ENCODE results near the gene DNAJC18.

DNA sequence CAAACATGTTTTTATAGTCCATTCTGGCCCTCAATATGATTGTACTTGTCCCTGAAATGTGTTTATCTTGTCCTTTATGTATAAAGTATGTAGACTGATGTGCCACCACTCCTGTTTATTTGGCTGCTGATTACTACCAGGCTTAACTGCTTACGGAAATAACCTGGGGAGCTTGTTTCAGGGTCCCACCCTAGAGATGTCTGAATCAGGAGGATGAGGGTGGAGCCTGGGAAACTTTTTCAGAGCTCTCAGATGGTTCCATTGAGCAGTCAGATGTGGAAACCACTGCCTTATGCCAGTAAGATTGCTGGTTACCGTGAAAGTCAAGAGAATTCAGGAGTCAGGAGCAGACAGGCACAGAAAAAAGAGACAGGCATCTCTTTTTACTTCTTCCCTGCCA, 75.4 kb downstream of the DNAJC18 start:
- TF ChIP-seq, protein P1, sequence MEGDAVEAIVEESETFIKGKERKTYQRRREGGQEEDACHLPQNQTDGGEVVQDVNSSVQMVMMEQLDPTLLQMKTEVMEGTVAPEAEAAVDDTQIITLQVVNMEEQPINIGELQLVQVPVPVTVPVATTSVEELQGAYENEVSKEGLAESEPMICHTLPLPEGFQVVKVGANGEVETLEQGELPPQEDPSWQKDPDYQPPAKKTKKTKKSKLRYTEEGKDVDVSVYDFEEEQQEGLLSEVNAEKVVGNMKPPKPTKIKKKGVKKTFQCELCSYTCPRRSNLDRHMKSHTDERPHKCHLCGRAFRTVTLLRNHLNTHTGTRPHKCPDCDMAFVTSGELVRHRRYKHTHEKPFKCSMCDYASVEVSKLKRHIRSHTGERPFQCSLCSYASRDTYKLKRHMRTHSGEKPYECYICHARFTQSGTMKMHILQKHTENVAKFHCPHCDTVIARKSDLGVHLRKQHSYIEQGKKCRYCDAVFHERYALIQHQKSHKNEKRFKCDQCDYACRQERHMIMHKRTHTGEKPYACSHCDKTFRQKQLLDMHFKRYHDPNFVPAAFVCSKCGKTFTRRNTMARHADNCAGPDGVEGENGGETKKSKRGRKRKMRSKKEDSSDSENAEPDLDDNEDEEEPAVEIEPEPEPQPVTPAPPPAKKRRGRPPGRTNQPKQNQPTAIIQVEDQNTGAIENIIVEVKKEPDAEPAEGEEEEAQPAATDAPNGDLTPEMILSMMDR (IDR thresholded peaks at IDR 0.05; ENCODE audit: poor library complexity) = no peak
- TF ChIP-seq EZH2phosphoT487 (IDR thresholded peaks at IDR 0.05; ENCODE audit: low read depth, severe bottlenecking, unreplicated experiment) = no peak

Data from hepatocyte (in vitro differentiated cells).